K562 (cell line): Measurements from ENCODE around the gene PRKCB. TPM values are rescaled to one million over a fixed set of nuclear protein-coding genes. Genes with fewer than 3 reads are reported as not detected.

Experiments
- ATAC-seq: fragments of 200-7000 bp; cut with Tn5 transposase; 3 replicates; pipeline ENCODE4 v1.9.1; 2020; ENCODE audit warnings: moderate library complexity
- BruUV-seq: library from RNA; stranded (reverse); fragments of 400-500 nt; replicated peaks from 2 replicates; lab custom pipeline; 2021; lab: Mats Ljungman, UMichigan
- CTCF ChIA-PET: fragments of 300-600 bp; formaldehyde crosslinking; extraction: SDS; loops from one replicate; lab custom pipeline; 2021; ENCODE audit warnings: low intra/inter-chr PET ratio; lab: Yijun Ruan, JAX
- POLR2A ChIA-PET: fragments of 300-600, 350-650 bp; sonication (Branson Sonifier 250); formaldehyde crosslinking; extraction: SDS; loops from one replicate; lab custom pipeline; 2021; ENCODE audit warnings: antibody characterized with exemption, inconsistent platforms; lab: Yijun Ruan, JAX
- DNase-seq, 4 experiments: peaks; one replicate each; pipeline versions ENCODE4 v3.0.0 to v3.0.0-alpha.2; 2011 to 2018; ENCODE audit warnings: low spot score in 3 of 4, mixed read lengths in 3 of 4; ENCODE audit errors: extremely low read depth in 1 of 4
- FAIRE-seq: peaks from 2 replicates; lab custom pipeline; 2011; peaks lifted over from hg19 to GRCh38; lab: Jason Lieb, UNC
- H2AFZ ChIP-seq: 2 replicates; pipeline ENCODE4 v1.6.0; 2011; ENCODE audit warnings: low read depth, low read length, control low read depth, inconsistent platforms
- H3K27ac ChIP-seq: fragments of 200-600 bp; 3 replicates; pipeline ENCODE4 v1.8.0; 2011; ENCODE audit warnings: low read depth, mild to moderate bottlenecking, control low read depth, inconsistent platforms, low read length, moderate library complexity, mixed read lengths; ENCODE audit errors: extremely low read depth
- H3K27me3 ChIP-seq, 2 experiments: fragments of 300-600 bp in 1 of 2; 2 replicates in 1 of 2; 3 replicates in 1 of 2; pipeline versions ENCODE4 v1.6.0 to v1.8.0; 2011; ENCODE audit warnings: inconsistent platforms in 2 of 2, low read length in 2 of 2, mild to moderate bottlenecking in 1 of 2, mixed read lengths in 1 of 2, moderate library complexity in 1 of 2; ENCODE audit not compliant: control insufficient read depth in 2 of 2, insufficient read depth in 2 of 2
- H3K36me3 ChIP-seq: fragments of 300-600 bp; 3 replicates; pipeline ENCODE4 v1.8.0; 2011; ENCODE audit warnings: mild to moderate bottlenecking, low read length, inconsistent platforms; ENCODE audit not compliant: control insufficient read depth, insufficient read depth
- H3K4me1 ChIP-seq, 2 experiments: fragments of 200-600 bp in 1 of 2; replicated peaks in 1 of 2; 2 replicates in 1 of 2; 3 replicates in 1 of 2; pipeline versions ENCODE4 v1.5.1 to v1.8.0; 2011; ENCODE audit warnings: inconsistent platforms in 2 of 2, low read length in 2 of 2, mild to moderate bottlenecking in 1 of 2, mixed read lengths in 1 of 2, moderate library complexity in 1 of 2; ENCODE audit not compliant: control insufficient read depth in 2 of 2, insufficient read depth in 2 of 2
- H3K4me2 ChIP-seq: 2 replicates; pipeline ENCODE4 v1.6.1; 2011; ENCODE audit warnings: low read length, control low read depth, inconsistent platforms, mixed read lengths; ENCODE audit not compliant: insufficient read depth
- H3K4me3 ChIP-seq: fragments of 200-600 bp; sonication (generic), shearing (Covaris generic); 2 replicates; pipeline ENCODE4 v1.5.1; 2016; ENCODE audit warnings: control low read depth, inconsistent platforms
- H3K79me2 ChIP-seq: fragments of 200-600 bp; 3 replicates; pipeline ENCODE4 v1.8.0; 2011; ENCODE audit warnings: low read length, inconsistent platforms; ENCODE audit not compliant: control insufficient read depth, insufficient read depth
- H3K9ac ChIP-seq, 2 experiments: 2 replicates each; pipeline versions ENCODE4 v1.6.0 to v1.6.1; 2011; ENCODE audit warnings: low read depth in 2 of 2, low read length in 2 of 2, control low read depth in 1 of 2, inconsistent platforms in 1 of 2, mild to moderate bottlenecking in 1 of 2, mixed read lengths in 1 of 2; ENCODE audit not compliant: insufficient read depth in 1 of 2
- H3K9me1 ChIP-seq: one replicate; pipeline ENCODE4 v1.6.0; 2011; ENCODE audit warnings: inconsistent platforms, mild to moderate bottlenecking, low read length, moderate library complexity; ENCODE audit not compliant: control insufficient read depth, insufficient read depth
- H3K9me3 ChIP-seq: replicated peaks from 2 replicates; pipeline ENCODE4 v1.5.1; 2011; ENCODE audit warnings: low read depth, low read length, inconsistent platforms; ENCODE audit not compliant: control insufficient read depth, insufficient read depth
- H4K20me1 ChIP-seq: replicated peaks from 2 replicates; pipeline ENCODE4 v1.6.1; 2011; ENCODE audit warnings: low read length, inconsistent platforms, mixed read lengths; ENCODE audit not compliant: control insufficient read depth, insufficient read depth
- KLF6 ChIP-seq: fragments of 250-450 bp; sonication (Bioruptor Pico); IDR thresholded peaks from 2 replicates; pipeline ENCODE4 v1.4.0; 2020; ENCODE audit warnings: mild to moderate bottlenecking, moderate library complexity, borderline replicate concordance
- MECOM ChIP-seq: fragments of 250-450 bp; sonication (Bioruptor Pico); IDR thresholded peaks from 2 replicates; pipeline ENCODE4 v1.8.0; 2022; ENCODE audit warnings: inconsistent platforms
- PHB ChIP-seq: fragments of 250-450 bp; sonication (Bioruptor Pico); IDR thresholded peaks from 2 replicates; pipeline ENCODE4 v1.5.0; 2021
- PYGO2 ChIP-seq: fragments of 450-650 bp; IDR thresholded peaks from 2 replicates; pipeline ENCODE4 v1.6.1; 2016; ENCODE audit warnings: mild to moderate bottlenecking, missing genetic modification characterization, moderate library complexity, missing compliant biosample characterization
- RB1 ChIP-seq: fragments of 450-650 bp; IDR thresholded peaks from 2 replicates; pipeline ENCODE4 v1.6.1; 2017; ENCODE audit warnings: low read depth, mild to moderate bottlenecking
- SIX5 ChIP-seq, 2 experiments: IDR thresholded peaks; 2 replicates each; pipeline ENCODE4 v1.6.1; 2011; ENCODE audit warnings: low read length in 2 of 2, borderline replicate concordance in 1 of 2, low read depth in 1 of 2, mild to moderate bottlenecking in 1 of 2, moderate library complexity in 1 of 2; ENCODE audit not compliant: insufficient read depth in 1 of 2
- SOX6 ChIP-seq: fragments of 450-650 bp; IDR thresholded peaks from 2 replicates; pipeline ENCODE4 v1.6.1; 2014; ENCODE audit warnings: mild to moderate bottlenecking
- TAF15 ChIP-seq: fragments of 200-400 bp; formaldehyde crosslinking; IDR thresholded peaks from 2 replicates; pipeline ENCODE4 v1.6.1; 2017; ENCODE audit warnings: mild to moderate bottlenecking, low read depth, low read length, moderate library complexity
- ZNF23 ChIP-seq: fragments of 250-450 bp; sonication (Bioruptor Pico); IDR thresholded peaks from 2 replicates; pipeline ENCODE4 v1.4.0; 2020; ENCODE audit warnings: mild to moderate bottlenecking
- ZNF253 ChIP-seq: fragments of 250-450 bp; sonication (Bioruptor Pico); conservative IDR thresholded peaks from 2 replicates; pipeline ENCODE4 v1.6.1; 2021; ENCODE audit warnings: mild to moderate bottlenecking
- ZNF274 ChIP-seq: IDR thresholded peaks from 2 replicates; pipeline ENCODE4 v1.6.1; 2011; ENCODE audit warnings: low read depth, mild to moderate bottlenecking, low read length, moderate library complexity, borderline replicate concordance
- WGBS: fragments of 100-300 bp; shearing (Covaris generic); methylation state at CpG from one replicate; pipeline ENCODE4 v1.1.6; 2016; ENCODE audit warnings: low coverage, mixed read lengths; ENCODE audit not compliant: insufficient coverage; ENCODE audit errors: missing lambda C conversion rate; 5-methylcytosine and 5-hydroxymethylcytosine counted together
- in situ Hi-C: fragments of 300-500 bp; cut with MboI; formaldehyde crosslinking; loops from 4 replicates; pipeline ENCODE4 v1.15.0; 2018; ENCODE audit warnings: inconsistent platforms, mixed read lengths
- intact Hi-C: fragments of 100-400 bp; cut with micrococcal nuclease; formaldehyde crosslinking; loops from 2 replicates; pipeline ENCODE4 v1.14.2; 2022
- polyA plus RNA-seq, 8 experiments: library from polyadenylated mRNA; depleted of rRNA in 4 of 8; stranded (reverse) in 5 of 8; unstranded in 3 of 8; fragments of >200 nt; fragmentation: Nextera tagmentation in 2 of 8; fragmentation: Illumina TruSeq in 1 of 8; extraction: Ambion mirVana in 2 of 8; extraction: Trizol in 1 of 8; gene quantifications; 2 replicates each; pipeline versions ENCODE4 v1.2.1 to v1.2.3, GENCODE V29; 2011 to 2014; ENCODE audit warnings: inconsistent platforms in 1 of 8, missing spikeins in 1 of 8
- total RNA-seq, 7 experiments: library from RNA; depleted of rRNA in 6 of 7; stranded (reverse); fragments of >200 nt in 6 of 7; fragmentation: Illumina TruSeq in 2 of 7; extraction: Trizol in 2 of 7; gene quantifications; 2 replicates each; pipeline versions ENCODE4 v1.2.1 to v1.2.3, GENCODE V29; 2011 to 2021; ENCODE audit warnings: low replicate concordance in 1 of 7
- TF ChIP-seq, protein P1 (sequence below): sonication (generic); IDR thresholded peaks from 2 replicates; pipeline ENCODE4 v1.6.1; 2016
- TF ChIP-seq, protein P2 (sequence below): fragments of 250-450 bp; sonication (Bioruptor Pico); IDR thresholded peaks from 2 replicates; pipeline ENCODE4 v1.5.0; 2022; ENCODE audit warnings: mild to moderate bottlenecking
- TF ChIP-seq, protein P3 (sequence below): sonication (generic); formaldehyde crosslinking; IDR thresholded peaks from 2 replicates; pipeline ENCODE4 v1.9.0; 2022; ENCODE audit warnings: mild to moderate bottlenecking, missing genetic modification reagents
- TF ChIP-seq, protein P4 (sequence below): sonication (generic); formaldehyde crosslinking; IDR thresholded peaks from 2 replicates; pipeline ENCODE4 v1.5.0; 2020; ENCODE audit warnings: missing genetic modification reagents

PRKCB gene
- total and polyA plus RNA-seq, 9 of the 15 experiments (the other 6 are each of a cell fraction or from before 2014, with no cell fraction given) = 49.9 to 276 (median 148) TPM

DNA sequence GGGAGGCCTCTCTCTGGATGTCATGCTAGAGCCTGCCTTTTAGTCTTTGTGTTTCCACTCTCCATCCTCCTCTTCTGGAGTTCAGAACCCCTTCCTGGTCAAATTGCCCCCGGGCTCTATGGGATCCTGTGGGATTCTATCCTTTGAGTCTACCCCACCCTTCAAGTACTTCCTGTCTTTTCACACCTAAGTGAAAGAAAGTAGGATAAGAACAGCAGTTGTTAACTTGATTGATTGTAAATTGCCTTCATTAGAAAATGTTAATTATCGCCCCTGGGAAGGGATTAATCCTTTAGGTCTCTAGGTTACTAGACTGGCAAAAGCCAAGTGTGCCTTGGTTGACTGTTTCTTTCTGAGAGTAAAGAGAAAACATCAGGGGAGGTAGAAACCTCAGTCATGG lies 30.1 kb downstream of the PRKCB start:
- CTCF ChIA-PET = no interaction called here
- intact Hi-C loops = no loop called here
- Histone ChIP-seq H2AFZ (no peak overlapping the region), H3K9me3 (no peaks in the 10 kb centered on the region), H3K27me3 (no peaks in the 10 kb centered on the region), H3K9me1 (no peaks in the 10 kb centered on the region), H3K4me2 (no peak overlapping the region), H3K79me2 (peaks cover 95% of the 10 kb centered on the region), H4K20me1 (peaks cover 17% of the 10 kb centered on the region), H3K9ac (no peak overlapping the region; a peak in 1 of 4 replicates), H3K36me3 (peaks cover 69% of the 10 kb centered on the region), H3K4me3 (no peak overlapping the region), H3K27ac (no peak overlapping the region), H3K4me1 (peaks cover 22 to 46% of the 10 kb centered on the region in 2 experiments)
- POLR2A ChIA-PET = interaction anchor here (0.6 kb wide), 1 partner anchor 22 kb away, joined by 3 read pairs; no protein-coding TSS in a partner anchor
- FAIRE-seq (no peak), DNase-seq (no peak), ATAC-seq (no peak)
- no peak for TF ChIP-seq TAF15
- no peak for TF ChIP-seq PHB (CRISPR knock-in tag)
- TF ChIP-seq ZNF253 (CRISPR knock-in tag) = no peak
- TF ChIP-seq, protein P1, sequence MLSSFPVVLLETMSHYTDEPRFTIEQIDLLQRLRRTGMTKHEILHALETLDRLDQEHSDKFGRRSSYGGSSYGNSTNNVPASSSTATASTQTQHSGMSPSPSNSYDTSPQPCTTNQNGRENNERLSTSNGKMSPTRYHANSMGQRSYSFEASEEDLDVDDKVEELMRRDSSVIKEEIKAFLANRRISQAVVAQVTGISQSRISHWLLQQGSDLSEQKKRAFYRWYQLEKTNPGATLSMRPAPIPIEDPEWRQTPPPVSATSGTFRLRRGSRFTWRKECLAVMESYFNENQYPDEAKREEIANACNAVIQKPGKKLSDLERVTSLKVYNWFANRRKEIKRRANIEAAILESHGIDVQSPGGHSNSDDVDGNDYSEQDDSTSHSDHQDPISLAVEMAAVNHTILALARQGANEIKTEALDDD = no peak
- TF ChIP-seq ZNF23 (CRISPR knock-in tag) = no peak
- no peak for TF ChIP-seq SOX6
- no peak for TF ChIP-seq MECOM (CRISPR knock-in tag)
- TF ChIP-seq SIX5 (IDR thresholded peaks at IDR 0.05; ENCODE audit: borderline replicate concordance in 1 of 2, insufficient read depth in 1 of 2, low read depth in 1 of 2, low read length in 2 of 2) = no peak
- TF ChIP-seq KLF6 (CRISPR knock-in tag) = no peak
- no peak for TF ChIP-seq ZNF274
- no peak for TF ChIP-seq PYGO2 (tag)
- TF ChIP-seq RB1 = no peak
- TF ChIP-seq, protein P2, sequence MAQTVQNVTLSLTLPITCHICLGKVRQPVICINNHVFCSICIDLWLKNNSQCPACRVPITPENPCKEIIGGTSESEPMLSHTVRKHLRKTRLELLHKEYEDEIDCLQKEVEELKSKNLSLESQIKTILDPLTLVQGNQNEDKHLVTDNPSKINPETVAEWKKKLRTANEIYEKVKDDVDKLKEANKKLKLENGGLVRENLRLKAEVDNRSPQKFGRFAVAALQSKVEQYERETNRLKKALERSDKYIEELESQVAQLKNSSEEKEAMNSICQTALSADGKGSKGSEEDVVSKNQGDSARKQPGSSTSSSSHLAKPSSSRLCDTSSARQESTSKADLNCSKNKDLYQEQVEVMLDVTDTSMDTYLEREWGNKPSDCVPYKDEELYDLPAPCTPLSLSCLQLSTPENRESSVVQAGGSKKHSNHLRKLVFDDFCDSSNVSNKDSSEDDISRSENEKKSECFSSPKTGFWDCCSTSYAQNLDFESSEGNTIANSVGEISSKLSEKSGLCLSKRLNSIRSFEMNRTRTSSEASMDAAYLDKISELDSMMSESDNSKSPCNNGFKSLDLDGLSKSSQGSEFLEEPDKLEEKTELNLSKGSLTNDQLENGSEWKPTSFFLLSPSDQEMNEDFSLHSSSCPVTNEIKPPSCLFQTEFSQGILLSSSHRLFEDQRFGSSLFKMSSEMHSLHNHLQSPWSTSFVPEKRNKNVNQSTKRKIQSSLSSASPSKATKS (CRISPR knock-in tag) = no peak
- TF ChIP-seq, protein P3, sequence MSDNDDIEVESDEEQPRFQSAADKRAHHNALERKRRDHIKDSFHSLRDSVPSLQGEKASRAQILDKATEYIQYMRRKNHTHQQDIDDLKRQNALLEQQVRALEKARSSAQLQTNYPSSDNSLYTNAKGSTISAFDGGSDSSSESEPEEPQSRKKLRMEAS (CRISPR knock-in tag) = no peak
- TF ChIP-seq, protein P4, sequence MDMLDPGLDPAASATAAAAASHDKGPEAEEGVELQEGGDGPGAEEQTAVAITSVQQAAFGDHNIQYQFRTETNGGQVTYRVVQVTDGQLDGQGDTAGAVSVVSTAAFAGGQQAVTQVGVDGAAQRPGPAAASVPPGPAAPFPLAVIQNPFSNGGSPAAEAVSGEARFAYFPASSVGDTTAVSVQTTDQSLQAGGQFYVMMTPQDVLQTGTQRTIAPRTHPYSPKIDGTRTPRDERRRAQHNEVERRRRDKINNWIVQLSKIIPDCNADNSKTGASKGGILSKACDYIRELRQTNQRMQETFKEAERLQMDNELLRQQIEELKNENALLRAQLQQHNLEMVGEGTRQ (CRISPR knock-in tag) = no peak
- BruUV-seq = no TSS peak
- in situ Hi-C loops = no loop called here
- WGBS = 86% methylated on average over 2 of the region's 2 CpGs
